HepG2 (cell line): ENCODE measurements around the gene CAMKK1. TPM values are rescaled to one million over a fixed set of nuclear protein-coding genes. Genes with fewer than 3 reads are reported as not detected.
A peak's percentile ranks its signal among the peaks of the same experiment; 100 is the strongest.

ENCODE experiments used
- DMAP1 ChIP-seq: IDR thresholded peaks from 2 replicates; pipeline ENCODE4 v1.6.1; 2016
- ELF4 ChIP-seq: sonication (generic); formaldehyde crosslinking; IDR thresholded peaks from 2 replicates; pipeline ENCODE4 v1.5.0; 2020; ENCODE audit warnings: missing genetic modification reagents, mild to moderate bottlenecking, moderate library complexity, borderline replicate concordance
- GLI4 ChIP-seq: sonication (generic); formaldehyde crosslinking; IDR thresholded peaks from 2 replicates; pipeline ENCODE4 v1.5.1; 2020; ENCODE audit warnings: missing genetic modification reagents, mild to moderate bottlenecking, moderate library complexity, borderline replicate concordance
- MAX ChIP-seq: IDR thresholded peaks from 2 replicates; pipeline ENCODE4 v1.6.1; 2012; ENCODE audit warnings: inconsistent platforms
- NFE2 ChIP-seq: sonication (generic); formaldehyde crosslinking; IDR thresholded peaks from 2 replicates; pipeline ENCODE4 v1.4.0; 2020; ENCODE audit warnings: missing genetic modification reagents
- NFKB2 ChIP-seq: sonication (generic); formaldehyde crosslinking; IDR thresholded peaks from 2 replicates; pipeline ENCODE4 v1.4.0; 2020; ENCODE audit warnings: missing genetic modification reagents, borderline replicate concordance
- NR2C2 ChIP-seq: sonication (generic); formaldehyde crosslinking; IDR thresholded peaks from 2 replicates; pipeline ENCODE4 v1.4.0; 2020; ENCODE audit warnings: missing genetic modification reagents, mild to moderate bottlenecking, moderate library complexity, borderline replicate concordance
- PATZ1 ChIP-seq: sonication (generic); formaldehyde crosslinking; IDR thresholded peaks from 2 replicates; pipeline ENCODE4 v1.4.0; 2020; ENCODE audit warnings: missing genetic modification reagents
- RFX3 ChIP-seq: IDR thresholded peaks from 2 replicates; pipeline ENCODE4 v1.6.1; 2016; ENCODE audit warnings: missing biosample characterization, missing genetic modification reagents
- SALL2 ChIP-seq: sonication (generic); formaldehyde crosslinking; IDR thresholded peaks from 2 replicates; pipeline ENCODE4 v1.8.1; 2023; ENCODE audit warnings: mild to moderate bottlenecking, missing genetic modification reagents, inconsistent platforms
- SOX13 ChIP-seq, 3 experiments: fragments of 450-650 bp in 1 of 3; sonication (generic) in 1 of 3; formaldehyde crosslinking in 1 of 3; IDR thresholded peaks in 2 of 3; conservative IDR thresholded peaks in 1 of 3; 2 replicates each; pipeline versions ENCODE4 v1.5.0 to v1.6.1; 2016 to 2020; ENCODE audit warnings: antibody characterized with exemption in 1 of 3, mild to moderate bottlenecking in 1 of 3, missing compliant biosample characterization in 1 of 3, missing genetic modification reagents in 1 of 3, moderate library complexity in 1 of 3
- SP2 ChIP-seq: sonication (generic); formaldehyde crosslinking; IDR thresholded peaks from 2 replicates; pipeline ENCODE4 v1.5.1; 2020; ENCODE audit warnings: mild to moderate bottlenecking, missing genetic modification reagents
- SP5 ChIP-seq: IDR thresholded peaks from 2 replicates; pipeline ENCODE4 v1.6.1; 2016; ENCODE audit warnings: low read depth, borderline replicate concordance
- TEAD3 ChIP-seq: optimal IDR thresholded peaks from 2 replicates; pipeline ENCODE3; 2016; ENCODE audit warnings: borderline replicate concordance
- YEATS4 ChIP-seq: sonication (generic); formaldehyde crosslinking; IDR thresholded peaks from 2 replicates; pipeline ENCODE4 v1.4.0; 2020; ENCODE audit warnings: missing genetic modification reagents, borderline replicate concordance
- ZBED4 ChIP-seq: sonication (generic); formaldehyde crosslinking; IDR thresholded peaks from 2 replicates; pipeline ENCODE4 v1.4.0; 2020; ENCODE audit warnings: missing genetic modification reagents, borderline replicate concordance
- ZBTB7A ChIP-seq: sonication (generic); formaldehyde crosslinking; IDR thresholded peaks from 2 replicates; pipeline ENCODE4 v1.8.0; 2022; ENCODE audit warnings: mild to moderate bottlenecking, missing genetic modification reagents
- ZFP41 ChIP-seq: sonication (generic); formaldehyde crosslinking; IDR thresholded peaks from 2 replicates; pipeline ENCODE4 v1.4.0; 2020; ENCODE audit warnings: mild to moderate bottlenecking, missing genetic modification reagents, borderline replicate concordance
- ZNF230 ChIP-seq: sonication (generic); formaldehyde crosslinking; IDR thresholded peaks from 2 replicates; pipeline ENCODE4 v1.4.0; 2020; ENCODE audit warnings: mild to moderate bottlenecking, missing genetic modification reagents
- ZNF350 ChIP-seq: sonication (generic); formaldehyde crosslinking; IDR thresholded peaks from 2 replicates; pipeline ENCODE4 v1.4.0; 2020; ENCODE audit warnings: mild to moderate bottlenecking, low read depth, missing genetic modification reagents, borderline replicate concordance
- ZNF451 ChIP-seq: sonication (generic); formaldehyde crosslinking; IDR thresholded peaks from 2 replicates; pipeline ENCODE4 v1.5.0; 2020; ENCODE audit warnings: mild to moderate bottlenecking, missing genetic modification reagents
- ZNF546 ChIP-seq: sonication (generic); formaldehyde crosslinking; conservative IDR thresholded peaks from 2 replicates; pipeline ENCODE4 v1.8.1; 2023; ENCODE audit warnings: mild to moderate bottlenecking, missing genetic modification reagents
- ZSCAN21 ChIP-seq: sonication (generic); formaldehyde crosslinking; IDR thresholded peaks from 2 replicates; pipeline ENCODE4 v1.8.0; 2022; ENCODE audit warnings: mild to moderate bottlenecking, missing genetic modification reagents, moderate library complexity, borderline replicate concordance
- polyA plus RNA-seq, 8 experiments: library from polyadenylated mRNA; depleted of rRNA in 3 of 8; stranded (reverse) in 7 of 8; unstranded in 1 of 8; fragments of >200 nt; fragmentation: Illumina TruSeq in 4 of 8; extraction: Trizol in 4 of 8; gene quantifications; 2 replicates each; pipeline versions ENCODE4 v1.2.1 to v1.2.3, GENCODE V29; 2011 to 2016; ENCODE audit warnings: low read depth in 4 of 8, missing spikeins in 1 of 8, mixed read lengths in 1 of 8; ENCODE audit not compliant: insufficient read depth in 1 of 8
- total RNA-seq, 5 experiments: library from RNA; depleted of rRNA; stranded (reverse); fragments of >200 nt; fragmentation: Illumina TruSeq; extraction: Trizol; gene quantifications; 2 replicates each; pipeline ENCODE4 v1.2.3, GENCODE V29; 2016; ENCODE audit warnings: low read depth in 1 of 5

CAMKK1 gene
- total and polyA plus RNA-seq, 2 of the 13 experiments (the other 11 are each of a cell fraction or from before 2014, with no cell fraction given) = 1.5 to 1.6 TPM

GRCh38 chr17:3893003-3893719 is at the start of gene CAMKK1 (continued):
- TF ChIP-seq ZBED4 (0 out of 2 replicates have a peak, but pooled peaks have one; percentile 30), RFX3 (CRISPR knock-in tag) (no peak), ZNF546 (CRISPR knock-in tag) (0 out of 2 replicates have a peak, but pooled peaks have one; percentile 45), ELF4 (CRISPR knock-in tag) (no peak), ZFP41 (CRISPR knock-in tag) (0 out of 2 replicates have a peak, but pooled peaks have one; percentile 30), GLI4 (0 out of 2 replicates have a peak, but pooled peaks have one; percentile 11), MAX (peak; percentile 84), SP2 (CRISPR knock-in tag) (peak; percentile 80), DMAP1 (peak; percentile 65), ZNF350 (0 out of 2 replicates have a peak, but pooled peaks have one; percentile 59), NFE2 (CRISPR knock-in tag) (no peak), YEATS4 (CRISPR knock-in tag) (peak; percentile 47; the same call in 1 of the 2 replicates), ZSCAN21 (0 out of 2 replicates have a peak, but pooled peaks have one; percentile 38), SOX13 (IDR thresholded peaks at IDR 0.05) (no peak), SOX13 (CRISPR knock-in tag; conservative IDR thresholded peaks at IDR 0.05 in 1 of 2, IDR thresholded peaks at IDR 0.05 in 1 of 2) (no peak), PATZ1 (CRISPR knock-in tag) (peak; percentile 93), ZBTB7A (CRISPR knock-in tag) (peak; percentile 38; the same call in 1 of the 2 replicates), ZNF230 (CRISPR knock-in tag) (peak; percentile 25; the same call in 1 of the 2 replicates), ZNF451 (peak; percentile 72; the same call in 1 of the 2 replicates), SP5 (peak; percentile 85), TEAD3 (peak; percentile 45), NFKB2 (CRISPR knock-in tag) (peak; percentile 77; the same call in 1 of the 2 replicates), NR2C2 (0 out of 2 replicates have a peak, but pooled peaks have one; percentile 36), SALL2 (CRISPR knock-in tag) (peak; percentile 40; the same call in 1 of the 2 replicates)
